H1 (cell line): ENCODE measurements around the gene LRRC26.

Source experiments
- ATF2 ChIP-seq: IDR thresholded peaks from 2 replicates; pipeline ENCODE4 v1.6.1; 2012; ENCODE audit warnings: low read length, inconsistent platforms
- CHD2 ChIP-seq: IDR thresholded peaks from 2 replicates; pipeline ENCODE4 v1.6.1; 2012; ENCODE audit warnings: low read length, improper control_type of control experiment
- CREB1 ChIP-seq: IDR thresholded peaks from 2 replicates; pipeline ENCODE4 v1.6.1; 2012; ENCODE audit warnings: inconsistent platforms
- CTCF ChIP-seq, 3 experiments: IDR thresholded peaks; 1 replicate in 2 of 3; 2 replicates in 1 of 3; pipeline versions ENCODE4 v1.5.1 to v1.6.1; 2011; ENCODE audit warnings: low read length in 3 of 3, mild to moderate bottlenecking in 3 of 3, inconsistent platforms in 2 of 3, low read depth in 1 of 3, moderate library complexity in 1 of 3; ENCODE audit not compliant: insufficient read depth in 1 of 3; ENCODE audit errors: control extremely low read depth in 1 of 3
- EP300 ChIP-seq, 2 experiments: IDR thresholded peaks; 1 replicate in 1 of 2; 2 replicates in 1 of 2; pipeline ENCODE4 v1.6.1; 2011 to 2012; ENCODE audit warnings: low read depth in 2 of 2, low read length in 2 of 2, mild to moderate bottlenecking in 2 of 2, borderline replicate concordance in 1 of 2, inconsistent platforms in 1 of 2, moderate library complexity in 1 of 2
- POLR2A ChIP-seq, 2 experiments: IDR thresholded peaks; 1 replicate in 1 of 2; 2 replicates in 1 of 2; pipeline ENCODE4 v1.6.1; 2011; ENCODE audit warnings: low read depth in 2 of 2, low read length in 2 of 2, mild to moderate bottlenecking in 2 of 2; ENCODE audit errors: control extremely low read depth in 1 of 2
- YY1 ChIP-seq: IDR thresholded peaks from 2 replicates; pipeline ENCODE4 v1.6.1; 2011; ENCODE audit warnings: low read depth, mild to moderate bottlenecking, low read length

GRCh38 chr9:137157618-137158415 lies 12.0 kb downstream of the LRRC26 start:
- TF ChIP-seq CTCF (IDR thresholded peaks at IDR 0.05; ENCODE audit: control extremely low read depth in 1 of 3, insufficient read depth in 1 of 3, low read depth in 1 of 3, low read length in 3 of 3) (no peak), EP300 (IDR thresholded peaks at IDR 0.05; ENCODE audit: borderline replicate concordance in 1 of 2, low read depth in 2 of 2, low read length in 2 of 2) (no peak), YY1 (no peak), POLR2A (IDR thresholded peaks at IDR 0.05; ENCODE audit: control extremely low read depth in 1 of 2, low read depth in 2 of 2, low read length in 2 of 2) (no peak), CREB1 (no peak), CHD2 (no peak), ATF2 (no peak)
